LoVo (cell line): Measurements from ENCODE around the gene C15orf62.

ENCODE experiments used
- DNase-seq: peaks from one replicate; pipeline ENCODE4 v3.0.0-alpha.2; 2016; ENCODE audit warnings: low spot score

Gene C15orf62, protein sequence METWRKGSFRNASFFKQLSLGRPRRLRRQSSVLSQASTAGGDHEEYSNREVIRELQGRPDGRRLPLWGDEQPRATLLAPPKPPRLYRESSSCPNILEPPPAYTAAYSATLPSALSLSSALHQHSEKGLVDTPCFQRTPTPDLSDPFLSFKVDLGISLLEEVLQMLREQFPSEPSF

DNA sequence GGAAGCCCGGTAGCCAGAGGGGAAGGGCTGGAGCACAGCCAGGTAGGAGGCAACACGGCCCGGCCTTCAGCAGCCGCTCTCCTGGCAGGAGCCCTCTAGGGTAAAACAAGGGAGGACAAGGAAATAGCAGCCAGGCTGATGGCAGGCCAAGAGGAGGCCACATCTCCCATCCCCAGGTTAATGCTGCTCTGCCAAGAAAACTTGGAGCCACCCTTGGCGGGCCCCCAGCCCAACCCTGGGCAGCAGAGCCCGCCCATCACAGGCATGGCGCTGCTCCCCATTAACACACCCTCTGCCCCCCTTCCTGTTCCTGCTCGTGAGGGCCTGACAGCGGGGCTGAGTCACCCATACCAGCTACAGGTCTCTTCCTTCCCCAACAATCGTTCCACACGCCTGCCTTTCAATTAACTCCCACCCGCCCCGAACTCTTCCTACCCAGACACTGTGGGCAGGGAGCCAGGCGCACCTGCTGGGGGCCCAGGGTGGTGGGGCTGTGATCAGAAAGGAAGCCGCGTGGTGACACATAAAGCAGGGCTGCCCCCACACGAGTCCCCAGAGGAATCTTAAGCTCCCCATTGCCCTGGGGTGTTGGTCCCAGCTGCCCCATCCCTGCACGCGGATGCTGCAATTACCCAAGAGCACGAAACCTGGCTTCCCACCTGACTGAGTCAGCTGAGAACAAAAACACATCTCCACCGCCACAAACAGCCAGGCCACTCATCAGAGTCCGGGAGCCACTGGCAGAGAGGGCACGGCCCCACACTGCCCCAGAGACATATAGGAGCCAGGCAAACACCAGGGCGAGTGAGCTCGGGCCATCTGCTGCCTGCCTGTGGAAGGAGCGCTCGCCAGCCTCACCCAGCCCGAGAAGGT is at the start of gene C15orf62:
TSS of gene C15orf62 (plus strand) at position 707 of the 873 bp plus-strand sequence. CDS start 516 bp downstream, outside the sequence.
- DNase-seq: peak; percentile 94

DNA sequence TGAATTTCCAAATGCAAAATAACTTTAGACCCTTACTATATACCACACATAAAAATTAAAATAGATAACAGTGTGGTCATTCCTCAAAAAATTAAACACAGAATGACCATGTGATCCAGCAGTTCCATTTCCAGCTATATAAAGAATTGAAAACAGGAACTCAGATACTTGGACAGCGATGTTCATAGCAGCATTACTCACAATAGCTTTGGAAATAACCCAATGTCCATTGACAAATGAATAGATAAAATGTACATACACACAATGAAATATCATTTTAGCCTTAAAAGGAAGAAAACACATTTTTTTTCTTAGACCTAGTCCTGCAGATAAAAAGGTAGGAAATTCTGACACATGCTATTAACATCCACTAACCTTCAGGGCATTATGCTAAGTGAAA is 48.1 kb upstream of the C15orf62 start:
- no peak for DNase-seq

DNA sequence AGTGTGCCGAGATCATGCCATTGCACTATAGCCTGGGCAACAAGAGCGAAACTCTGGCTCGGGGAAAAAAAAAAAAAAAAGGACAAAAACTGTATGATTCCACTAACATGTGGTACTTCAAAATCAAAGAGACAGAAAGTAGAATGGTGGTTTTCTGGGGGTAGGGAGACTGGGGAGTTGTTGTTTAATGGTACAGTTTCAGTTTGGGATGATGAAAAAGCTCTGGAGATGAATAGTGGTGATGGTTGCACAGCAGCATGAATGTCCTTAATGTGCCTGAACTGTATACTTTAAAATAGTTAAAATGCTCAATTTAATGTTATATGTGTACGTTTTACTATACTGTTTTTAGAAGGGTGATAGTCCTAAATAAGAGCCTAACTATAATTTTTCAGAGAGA is 47.4 kb upstream of the C15orf62 start:
- DNase-seq: no peak

DNA sequence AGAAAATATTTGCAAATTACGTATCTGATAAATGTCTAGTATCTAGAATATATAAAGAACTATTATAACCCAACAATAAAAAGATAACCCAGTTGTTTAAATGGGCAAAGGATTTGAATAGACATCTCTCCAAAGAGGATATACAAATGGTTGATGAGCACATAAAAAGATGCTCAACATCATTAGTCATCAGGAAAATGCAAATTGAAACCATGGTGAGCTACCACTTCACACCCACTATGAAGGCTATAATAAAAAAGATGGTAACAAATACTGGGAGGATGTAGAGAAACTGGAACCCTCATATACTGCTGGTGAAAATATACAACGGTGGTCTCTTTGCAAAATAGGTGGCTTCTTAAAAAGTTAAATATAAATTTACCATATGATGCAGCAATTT is 46.8 kb upstream of the C15orf62 start:
- no peak for DNase-seq

DNA sequence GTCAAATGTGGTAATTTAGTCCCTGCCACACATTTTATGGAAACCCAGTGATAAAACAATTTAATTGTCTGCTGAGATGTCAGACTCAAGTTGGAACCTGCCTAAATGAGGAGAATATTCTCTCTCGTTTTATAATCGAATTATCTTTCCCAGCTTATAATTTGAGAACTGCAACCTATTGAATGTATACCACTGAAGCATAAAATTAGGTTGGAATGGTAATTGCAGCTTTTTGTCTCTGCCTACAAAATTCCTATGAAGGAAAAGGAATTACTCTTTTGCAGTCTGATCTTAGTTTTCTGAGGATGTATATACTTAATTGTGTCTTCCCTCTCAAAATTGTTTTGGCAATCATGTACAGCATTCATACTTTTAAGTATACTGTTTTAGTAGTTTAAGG is 45.9 kb upstream of the C15orf62 start:
- DNase-seq: no peak

DNA sequence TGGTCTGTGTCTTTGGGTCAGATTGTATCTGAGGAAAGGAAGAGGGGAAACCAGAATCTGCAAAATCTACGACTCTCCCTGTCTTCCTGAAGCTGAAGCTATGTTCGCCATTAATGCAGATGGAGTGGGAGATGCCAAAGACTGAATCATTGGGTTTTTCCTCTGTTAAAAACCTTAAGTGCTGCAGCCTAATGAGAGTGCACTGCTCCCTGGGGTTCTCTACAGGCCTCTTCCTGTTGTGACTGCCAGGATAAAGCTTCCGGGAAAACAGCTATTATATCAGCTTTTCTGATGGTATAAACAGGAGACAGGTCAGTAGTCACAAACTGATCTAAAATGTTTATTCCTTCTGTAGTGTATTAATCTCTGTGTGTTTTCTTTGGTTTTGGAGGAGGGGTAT is 38.7 kb upstream of the C15orf62 start:
- DNase-seq: no peak

DNA sequence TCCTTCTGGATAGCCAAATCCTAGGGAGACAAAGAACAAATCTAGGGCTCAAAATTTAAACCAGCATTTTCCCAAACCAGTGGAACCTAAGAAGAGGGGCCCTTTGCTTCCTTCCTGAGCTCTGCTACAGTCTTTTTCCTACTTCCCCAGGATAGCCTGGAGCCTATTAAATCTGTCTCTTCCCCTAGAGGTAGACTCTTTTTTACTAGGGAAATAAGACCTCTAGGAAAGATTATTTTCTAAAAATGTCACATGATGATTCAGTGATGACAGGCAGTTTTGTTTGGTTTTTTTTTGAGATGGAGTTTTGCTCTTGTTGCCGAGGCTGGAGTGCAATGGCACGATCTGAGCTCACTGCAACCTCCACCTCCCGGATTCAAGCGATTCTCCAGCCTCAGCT is 33.2 kb upstream of the C15orf62 start:
- no peak for DNase-seq

DNA sequence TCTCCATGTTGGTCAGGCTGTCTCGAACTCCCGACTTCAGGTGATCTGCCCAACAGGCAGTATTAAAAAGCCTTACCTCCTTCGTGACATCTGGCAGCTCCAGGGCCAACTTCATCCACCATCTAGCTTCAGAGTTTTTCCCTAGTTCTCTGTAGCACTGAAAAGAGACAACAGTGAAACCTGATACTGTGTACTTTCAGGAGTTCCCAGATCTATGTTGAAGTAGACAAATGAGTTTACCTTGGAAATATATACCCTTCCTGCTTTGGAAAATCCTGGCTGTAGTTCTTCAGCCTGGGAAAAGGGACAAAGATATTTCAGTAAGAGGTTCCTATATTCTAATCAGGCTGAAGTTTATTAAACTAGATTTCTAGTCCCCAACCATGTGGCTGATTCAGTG is 32.7 kb upstream of the C15orf62 start:
- DNase-seq: no peak

DNA sequence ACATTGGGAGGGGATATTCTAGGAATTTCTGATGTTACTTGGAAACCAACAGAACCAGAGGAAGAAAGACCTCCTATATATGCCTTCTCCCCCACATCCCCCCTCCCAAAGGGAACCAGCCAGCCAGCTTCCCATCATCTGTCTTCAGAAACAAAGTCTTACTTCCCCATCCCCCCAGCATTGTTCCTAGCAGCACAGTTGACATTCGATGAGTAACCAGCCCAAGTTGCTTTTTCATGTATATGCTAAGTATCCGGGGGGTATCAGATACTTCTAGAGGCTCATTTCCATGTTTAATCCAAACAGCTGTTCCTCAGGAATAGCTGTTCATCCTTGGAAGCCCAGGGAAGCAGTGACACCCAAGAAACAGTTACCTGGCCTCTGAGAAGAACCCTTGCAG is 30.7 kb upstream of the C15orf62 start:
- no peak for DNase-seq

DNA sequence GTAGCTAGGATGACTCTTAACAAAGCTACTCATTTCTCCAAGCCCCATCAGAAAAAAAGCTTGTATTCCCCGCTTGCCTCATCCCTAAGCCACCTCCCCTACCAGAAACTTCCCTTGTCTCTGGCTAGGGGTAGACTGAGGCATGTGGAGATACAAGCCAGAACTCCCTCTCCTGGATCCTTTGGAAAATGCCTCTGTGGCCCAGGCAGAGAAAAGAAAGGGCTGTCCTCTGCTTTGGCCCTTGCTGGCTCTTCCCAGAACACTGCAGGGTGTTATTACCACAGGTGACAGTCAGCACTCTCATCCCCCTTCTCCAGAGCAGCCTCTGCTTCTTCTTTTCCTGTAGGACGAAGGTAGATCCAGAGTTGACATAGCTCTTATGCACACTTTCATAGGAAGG is 29.9 kb upstream of the C15orf62 start:
- DNase-seq: no peak

DNA sequence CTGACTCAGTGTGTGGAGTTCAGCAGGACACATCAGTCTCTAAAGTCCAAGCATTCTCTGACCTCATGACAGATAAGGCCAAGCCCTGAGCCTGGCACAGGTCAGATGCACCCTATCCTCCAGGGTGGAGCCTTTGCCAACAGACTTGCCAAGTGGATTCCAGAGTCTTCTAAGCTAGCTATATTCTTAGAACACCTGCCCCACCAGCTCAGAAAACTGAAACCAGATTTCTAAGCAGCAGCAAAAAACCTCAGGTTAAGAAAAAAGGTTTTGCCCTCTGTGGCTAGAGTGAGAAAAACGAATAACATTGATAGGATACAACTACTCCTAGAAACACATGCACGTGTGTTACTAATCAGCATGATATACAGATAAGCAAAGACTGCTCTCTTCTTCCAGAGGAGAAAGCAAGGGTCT is 26.3 kb upstream of the C15orf62 start:
- no peak for DNase-seq

DNA sequence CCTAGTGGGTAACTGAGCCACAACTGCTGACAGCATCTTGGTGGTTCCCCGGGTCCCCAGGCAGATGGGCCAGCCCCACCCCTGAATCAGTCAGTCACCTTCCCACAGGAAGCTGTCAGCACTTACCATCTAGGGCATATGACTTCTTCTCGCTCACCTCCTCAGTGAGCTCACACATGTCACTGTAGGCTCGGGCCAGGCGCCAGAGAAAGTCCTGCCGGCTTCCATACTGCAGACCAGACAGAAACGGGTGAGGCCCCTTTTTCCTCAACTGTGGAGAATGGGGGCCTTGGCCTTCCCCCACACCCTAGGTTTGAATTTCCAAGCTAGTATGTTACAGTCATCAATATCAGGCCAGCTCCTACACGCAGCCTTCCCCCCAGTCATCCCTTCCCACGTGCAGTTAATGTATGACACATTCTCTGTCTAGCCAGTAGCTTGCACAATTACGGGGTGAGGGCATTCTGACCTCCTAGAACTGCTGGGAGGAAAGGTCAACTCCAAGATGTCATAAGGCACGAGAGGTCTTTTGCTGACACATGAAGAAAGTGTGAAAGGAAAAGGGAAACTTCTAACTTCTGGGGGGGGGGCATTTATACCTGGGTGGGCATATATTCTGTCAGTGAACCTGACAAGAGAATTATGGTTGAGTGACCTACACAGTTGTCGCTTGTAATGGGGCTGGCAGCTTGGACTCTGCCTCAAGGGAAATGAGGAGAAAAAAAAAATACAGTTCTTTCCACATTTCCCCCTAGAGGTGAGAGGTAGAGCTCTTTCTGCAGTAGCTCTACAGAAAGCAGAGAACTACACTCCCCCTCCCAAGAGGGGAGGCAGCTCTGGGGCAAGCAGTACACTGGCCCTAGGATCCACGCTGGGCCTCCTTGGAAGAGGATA is 25.6 kb upstream of the C15orf62 start:
- no peak for DNase-seq

DNA sequence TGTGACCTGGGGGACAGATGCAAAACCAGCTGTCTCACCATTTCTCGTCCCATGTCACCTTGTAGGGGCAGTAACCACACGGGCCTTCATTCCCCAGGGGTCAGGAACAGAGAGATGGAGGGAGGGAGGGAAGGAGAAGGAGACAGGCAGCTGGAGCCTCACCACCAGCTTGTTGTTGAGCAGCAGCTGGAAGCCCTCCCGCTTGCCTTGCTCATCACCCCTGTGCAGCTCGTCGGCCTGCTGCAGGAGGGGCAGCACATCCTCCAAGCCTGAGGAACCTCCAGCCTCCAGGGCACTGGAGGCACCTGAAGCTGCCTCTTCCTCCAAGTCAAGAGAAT is 25.0 kb upstream of the C15orf62 start:
- DNase-seq: no peak

DNA sequence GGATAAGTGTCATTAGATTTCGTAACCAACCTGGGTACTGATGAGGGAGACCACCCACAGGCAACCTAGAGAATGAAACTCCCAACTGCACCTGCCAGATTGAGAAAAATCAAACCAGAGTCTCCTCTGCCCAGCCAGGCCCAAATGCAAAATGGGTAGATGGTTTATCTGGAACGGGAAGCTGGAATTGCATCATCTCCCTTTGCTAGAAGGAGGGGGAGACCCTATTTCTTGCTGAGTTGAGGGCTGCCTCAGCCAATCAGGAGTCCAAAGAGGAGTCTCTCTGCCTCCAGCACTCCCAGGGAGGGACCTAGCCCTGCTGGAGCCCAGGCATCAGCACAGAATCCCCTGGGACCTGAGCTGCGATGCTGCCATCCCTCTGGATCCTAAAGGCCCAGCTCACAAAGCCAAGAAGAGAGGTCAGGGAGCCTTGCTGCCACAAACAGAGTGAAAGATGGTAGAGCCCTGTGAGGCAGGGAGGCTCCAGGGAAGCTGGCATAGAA is 22.8 kb upstream of the C15orf62 start:
- DNase-seq: no peak

DNA sequence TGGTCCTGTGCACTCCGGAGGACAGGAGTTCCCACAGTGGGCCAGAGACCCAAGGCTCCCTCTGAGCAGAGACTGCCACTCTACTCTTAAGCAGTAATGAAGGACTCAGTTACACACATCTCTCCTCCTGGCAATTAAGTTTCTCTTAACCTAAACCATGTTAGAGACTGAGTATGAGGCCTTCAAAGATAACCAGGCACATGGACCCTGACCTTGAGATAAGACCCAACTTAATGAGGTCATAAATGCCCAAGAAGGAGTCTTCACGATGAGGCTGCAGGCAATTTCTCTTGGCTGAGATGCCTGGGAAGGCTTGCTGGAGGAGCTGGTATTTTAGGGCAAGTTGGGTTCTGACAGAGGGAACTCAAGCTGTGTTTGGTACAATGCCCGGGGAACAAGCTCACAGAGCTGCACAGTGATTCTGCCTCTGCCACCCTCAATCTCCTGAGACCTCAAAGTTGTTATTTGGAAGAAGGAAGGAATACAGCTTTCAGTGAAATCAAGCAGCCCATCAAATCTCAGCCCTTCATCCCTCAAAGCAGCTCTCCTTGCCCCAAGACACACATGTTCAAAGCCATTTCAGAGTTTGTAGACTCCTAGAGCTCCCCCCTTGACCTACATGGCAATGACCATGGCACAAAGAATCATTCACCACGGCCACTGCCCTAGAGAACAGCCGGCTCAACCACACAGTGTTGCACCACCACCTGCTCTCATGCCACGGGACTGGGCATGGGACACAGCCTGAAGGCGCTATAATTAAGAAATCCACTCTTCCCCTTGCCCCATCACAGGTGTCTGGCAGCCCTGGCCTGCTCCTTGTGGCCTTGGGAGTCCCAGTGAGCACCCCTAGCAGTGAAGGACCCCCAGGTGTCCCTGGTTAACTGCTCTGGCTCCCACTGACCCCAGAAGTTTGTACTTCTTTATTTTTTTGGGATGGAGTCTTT is 21.8 kb upstream of the C15orf62 start:
- no peak for DNase-seq

DNA sequence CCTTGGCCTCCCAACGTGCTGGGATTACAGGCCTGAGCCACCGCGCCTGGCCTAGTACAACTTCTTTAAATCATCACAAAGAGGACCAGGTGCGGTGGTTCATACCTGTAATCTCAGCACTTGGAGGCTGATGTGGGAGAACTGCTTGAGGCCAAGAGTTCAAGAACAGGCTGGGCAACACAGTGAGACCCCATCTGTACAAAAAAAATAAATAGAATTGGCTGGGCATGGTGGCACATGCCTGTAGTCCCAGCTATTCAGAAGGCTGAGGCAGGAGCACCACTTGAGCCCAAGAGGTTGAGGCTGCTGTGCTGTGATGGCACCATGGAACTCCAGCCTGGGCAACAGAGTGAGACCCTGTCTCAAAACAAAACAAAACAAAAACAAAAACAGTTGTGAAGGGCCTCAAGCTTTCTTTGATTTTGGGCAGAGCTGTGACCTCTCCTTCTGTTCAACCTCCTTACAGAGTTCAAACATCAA is 20.6 kb upstream of the C15orf62 start:
- no peak for DNase-seq

DNA sequence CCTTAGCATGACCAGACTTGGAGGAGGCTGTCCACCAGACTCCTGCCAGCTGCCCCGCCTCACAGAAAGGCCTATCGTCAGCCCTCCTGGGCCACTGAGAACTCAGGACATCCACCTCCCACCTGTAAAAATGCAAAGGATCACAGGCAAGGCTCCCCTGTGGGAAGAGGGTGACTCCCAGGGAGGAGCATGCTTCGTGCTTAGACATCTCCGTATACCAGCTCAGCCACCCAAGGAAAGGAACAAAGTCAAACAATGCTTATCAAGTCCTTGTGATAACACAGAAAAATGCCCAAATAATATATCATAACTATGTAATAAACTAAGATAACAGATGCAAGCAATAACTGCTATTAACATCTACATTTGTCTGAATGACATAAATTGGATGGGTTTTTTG is 18.9 kb upstream of the C15orf62 start:
- no peak for DNase-seq

DNA sequence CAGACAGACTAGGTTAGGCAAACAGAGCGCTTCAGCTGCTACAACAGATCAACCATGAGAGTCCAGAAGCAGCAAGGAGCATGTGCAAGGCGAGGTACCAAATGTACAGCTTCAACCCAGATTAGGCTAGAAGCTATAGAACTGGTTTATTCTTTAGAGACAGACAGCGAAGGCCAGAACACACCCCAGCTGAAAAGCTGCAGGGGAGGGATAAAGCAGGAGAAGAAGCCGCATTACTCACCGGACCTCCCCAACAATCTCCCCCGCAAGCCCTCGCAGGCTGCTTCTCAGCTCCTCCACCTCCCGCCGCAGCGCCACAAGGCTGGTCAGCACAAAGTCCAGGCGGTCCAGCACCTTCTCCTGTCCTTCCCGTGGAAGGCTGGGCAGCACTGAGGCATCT is 18.0 kb upstream of the C15orf62 start:
- DNase-seq: no peak

DNA sequence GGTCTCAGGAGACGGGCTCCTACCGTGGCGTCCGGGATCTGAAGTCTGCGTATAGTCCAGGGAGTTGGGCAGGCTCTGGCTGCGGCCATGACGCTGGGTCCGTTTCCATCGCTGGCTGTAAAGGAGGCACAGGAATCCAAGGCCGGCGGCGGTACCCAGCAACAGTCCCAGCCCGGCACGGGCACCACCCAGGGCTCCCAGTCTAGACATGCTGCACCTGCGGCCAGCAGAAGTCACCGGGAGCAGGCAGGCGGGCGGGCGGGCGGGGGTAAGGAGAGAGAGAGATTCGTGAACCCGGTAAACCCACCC is 15.3 kb upstream of the C15orf62 start:
- DNase-seq: no peak

DNA sequence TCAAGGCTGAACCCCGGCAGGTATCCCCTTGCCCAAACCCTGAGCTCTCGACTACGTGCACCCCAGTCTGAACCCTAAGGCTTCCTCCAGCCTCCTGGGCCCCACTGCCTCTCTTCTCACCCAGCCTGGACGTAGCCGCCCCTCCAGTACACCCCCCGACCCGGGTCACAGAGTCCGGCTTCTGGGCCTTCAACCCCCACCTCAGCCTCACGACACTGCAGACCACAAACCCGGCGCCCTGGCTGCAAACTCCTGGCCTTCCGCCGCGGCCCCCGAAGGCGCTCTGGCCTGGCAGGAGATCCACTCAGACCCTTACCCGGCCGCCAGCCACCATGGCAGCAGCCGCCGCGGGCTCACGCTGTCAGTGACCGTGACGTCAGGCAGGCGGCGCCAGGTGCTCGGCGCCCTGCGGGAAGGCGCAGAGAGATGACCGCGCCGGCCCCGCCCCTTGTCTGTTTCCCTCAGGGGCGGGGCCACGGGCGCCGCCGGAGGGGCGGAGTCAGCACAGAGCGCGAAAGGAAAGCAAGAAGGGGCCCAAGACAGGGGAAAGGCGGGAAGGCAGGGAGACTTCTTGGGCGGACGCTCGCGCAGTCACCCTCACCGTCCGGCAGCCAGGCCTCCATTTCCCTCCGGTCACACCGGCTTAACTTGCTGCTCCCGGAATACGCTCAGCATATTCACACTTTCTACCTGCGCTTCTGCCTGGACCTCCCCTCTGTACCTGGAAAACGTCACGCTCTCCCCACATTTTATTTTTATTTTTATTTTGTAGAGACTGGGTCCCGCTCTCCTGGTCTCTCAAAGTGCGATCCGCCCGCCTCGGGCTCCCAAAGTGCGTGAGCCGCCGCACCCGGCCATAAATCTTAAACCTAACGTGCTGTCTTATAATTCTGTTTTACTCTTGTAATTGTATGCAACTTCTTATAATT is 14.6 kb upstream of the C15orf62 start, which contains the start of gene RMDN3:
TSS of gene RMDN3 (minus strand) at position 372 of the 929 bp plus-strand sequence. CDS start 471 bp downstream, outside the sequence.
- DNase-seq: peak; percentile 99
